Esophagus squamous epithelium (tissue), 4 donors: ENCODE results near the gene SLC16A5.

Experiments
- CTCF ChIP-seq, 6 experiments: fragments of 450-650 bp in 4 of 6; fragments of 200-600 bp in 2 of 6; sonication (generic) in 2 of 6; IDR thresholded peaks; one replicate each; pipeline ENCODE4 v1.5.1; 2016 to 2019; ENCODE audit warnings: antibody characterized with exemption in 6 of 6, mild to moderate bottlenecking in 4 of 6, moderate library complexity in 4 of 6
- POLR2A ChIP-seq, 4 donors: fragments of 450-650 bp; IDR thresholded peaks; one replicate each; pipeline ENCODE4 v1.6.1; 2017; ENCODE audit warnings: antibody characterized with exemption in 4 of 4, mild to moderate bottlenecking in 4 of 4, moderate library complexity in 3 of 4

- TF ChIP-seq CTCF (IDR thresholded peaks at IDR 0.05) (no peak), POLR2A (IDR thresholded peaks at IDR 0.05) (no peak)
Measured at GRCh38 chr17:75124819-75125162, 37.0 kb downstream of the SLC16A5 start.
